ENCODE results near the gene PTPRG. TPM values are rescaled to one million over a fixed set of nuclear protein-coding genes. Genes with fewer than 3 reads are reported as not detected.
A peak's percentile ranks its signal among the peaks of the same experiment; 100 is the strongest.

Gene PTPRG
- total and polyA plus RNA-seq, 2 donors: 3.9 to 4.1 TPM

DNA sequence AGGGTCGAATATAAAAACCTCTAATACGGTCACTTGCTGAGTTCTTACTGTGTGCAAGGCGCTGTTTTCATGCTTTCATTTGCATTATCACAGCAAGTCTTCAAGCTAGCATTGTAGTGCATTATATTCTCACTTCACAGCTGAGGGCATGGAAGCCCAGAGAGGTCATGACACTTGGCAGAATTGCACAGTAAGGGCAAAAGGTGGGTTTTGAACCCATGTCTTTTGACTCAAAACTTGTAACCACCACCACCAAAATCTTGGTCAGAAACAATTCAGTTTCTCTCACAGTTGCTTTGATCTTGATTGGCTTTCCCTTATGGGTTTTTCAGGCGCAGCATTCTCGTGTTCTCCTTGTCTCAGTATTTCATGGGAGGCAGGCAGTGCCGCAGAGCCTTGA is 371.1 kb downstream of the PTPRG start:
- Histone ChIP-seq H3K4me1 (ENCODE audit: control insufficient read depth in 2 of 2, insufficient read depth in 2 of 2, low read length in 2 of 2) (peaks cover 0 to 4% of the 10 kb centered on the region in 2 donors), H3K9me3 (ENCODE audit: control insufficient read depth in 2 of 2, insufficient read depth in 1 of 2, low read length in 1 of 2) (no peaks in the 10 kb centered on the region), H3K4me3 (ENCODE audit: low read length in 2 of 2) (no peak overlapping the region), H3K36me3 (ENCODE audit: control insufficient read depth in 2 of 2, insufficient read depth in 2 of 2, low read length in 1 of 2) (no peaks in the 10 kb centered on the region), H3K27ac (ENCODE audit: low read depth in 1 of 2, low read length in 1 of 2) (no peak overlapping the region), H3K27me3 (ENCODE audit: control insufficient read depth in 2 of 2, insufficient read depth in 1 of 2, low read length in 1 of 2) (no peaks in the 10 kb centered on the region)
- no peak for DNase-seq (ENCODE audit: low read depth in 6 of 9, low spot score in 9 of 9)
- WGBS: 95% methylated on average over 6 of the region's 6 CpGs

- WGBS: 92% methylated on average over 5 of the region's 5 CpGs
These were observed 372.6 kb downstream of the PTPRG start for GRCh38 chr3:61933798-61934504.

GRCh38 chr3:61934505-61934871 is 373.1 kb downstream of the PTPRG start:
- 93% methylated on average over 1 of the region's 1 CpG for WGBS
- Histone ChIP-seq H3K9me3 (ENCODE audit: control insufficient read depth in 2 of 2, insufficient read depth in 1 of 2, low read length in 1 of 2) (no peaks in the 10 kb centered on the region), H3K27ac (ENCODE audit: low read depth in 1 of 2, low read length in 1 of 2) (no peak overlapping the region), H3K4me3 (ENCODE audit: low read length in 2 of 2) (no peak overlapping the region), H3K27me3 (ENCODE audit: control insufficient read depth in 2 of 2, insufficient read depth in 1 of 2, low read length in 1 of 2) (no peaks in the 10 kb centered on the region), H3K4me1 (ENCODE audit: control insufficient read depth in 2 of 2, insufficient read depth in 2 of 2, low read length in 2 of 2) (no peaks in the 10 kb centered on the region), H3K36me3 (ENCODE audit: control insufficient read depth in 2 of 2, insufficient read depth in 2 of 2, low read length in 1 of 2) (no peaks in the 10 kb centered on the region)
- DNase-seq (ENCODE audit: low read depth in 6 of 9, low spot score in 9 of 9): no peak

More at GRCh38 chr3:61933798-61934504, 372.6 kb downstream of the PTPRG start:
- H3K9me3 ChIP-seq (ENCODE audit: control insufficient read depth in 2 of 2, insufficient read depth in 1 of 2, low read length in 1 of 2): no peaks in the 10 kb centered on the region
- H3K36me3 ChIP-seq (ENCODE audit: control insufficient read depth in 2 of 2, insufficient read depth in 2 of 2, low read length in 1 of 2): no peaks in the 10 kb centered on the region
- DNase-seq (ENCODE audit: low read depth in 6 of 9, low spot score in 9 of 9): no peak
- no peak overlapping the region for H3K4me3 ChIP-seq (ENCODE audit: low read length in 2 of 2)
- H3K27ac ChIP-seq (ENCODE audit: low read depth in 1 of 2, low read length in 1 of 2): no peak overlapping the region
- no peaks in the 10 kb centered on the region for H3K27me3 ChIP-seq (ENCODE audit: control insufficient read depth in 2 of 2, insufficient read depth in 1 of 2, low read length in 1 of 2)
- H3K4me1 ChIP-seq (ENCODE audit: control insufficient read depth in 2 of 2, insufficient read depth in 2 of 2, low read length in 2 of 2): no peaks in the 10 kb centered on the region

DNA sequence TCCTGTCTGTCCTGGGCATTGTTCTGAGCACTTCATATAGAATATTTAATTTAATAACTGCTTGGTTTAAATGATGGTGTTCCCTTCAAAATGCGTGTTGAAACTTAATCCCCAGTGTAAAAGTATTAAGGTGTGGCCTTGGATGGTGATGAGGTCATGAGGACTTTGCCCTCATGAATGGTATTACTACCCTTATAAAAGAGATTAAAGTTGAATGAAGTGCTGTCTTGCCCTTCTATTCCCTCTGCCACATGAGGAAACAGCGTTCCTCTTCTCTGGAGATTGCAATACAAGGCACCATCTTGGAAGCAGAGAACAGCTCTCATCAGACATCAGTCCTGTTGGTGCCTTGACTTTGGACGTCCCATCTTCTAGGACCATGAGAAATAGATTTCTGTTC is 374.4 kb downstream of the PTPRG start:
- DNase-seq (ENCODE audit: low read depth in 6 of 9, low spot score in 9 of 9): no peak
- Histone ChIP-seq H3K27ac (ENCODE audit: low read depth in 1 of 2, low read length in 1 of 2) (no peak overlapping the region), H3K36me3 (ENCODE audit: control insufficient read depth in 2 of 2, insufficient read depth in 2 of 2, low read length in 1 of 2) (no peaks in the 10 kb centered on the region), H3K4me3 (ENCODE audit: low read length in 2 of 2) (no peak overlapping the region), H3K9me3 (ENCODE audit: control insufficient read depth in 2 of 2, insufficient read depth in 1 of 2, low read length in 1 of 2) (no peaks in the 10 kb centered on the region), H3K27me3 (ENCODE audit: control insufficient read depth in 2 of 2, insufficient read depth in 1 of 2, low read length in 1 of 2) (no peaks in the 10 kb centered on the region), H3K4me1 (ENCODE audit: control insufficient read depth in 2 of 2, insufficient read depth in 2 of 2, low read length in 2 of 2) (no peaks in the 10 kb centered on the region)
- 92% methylated on average over 3 of the region's 3 CpGs for WGBS

DNA sequence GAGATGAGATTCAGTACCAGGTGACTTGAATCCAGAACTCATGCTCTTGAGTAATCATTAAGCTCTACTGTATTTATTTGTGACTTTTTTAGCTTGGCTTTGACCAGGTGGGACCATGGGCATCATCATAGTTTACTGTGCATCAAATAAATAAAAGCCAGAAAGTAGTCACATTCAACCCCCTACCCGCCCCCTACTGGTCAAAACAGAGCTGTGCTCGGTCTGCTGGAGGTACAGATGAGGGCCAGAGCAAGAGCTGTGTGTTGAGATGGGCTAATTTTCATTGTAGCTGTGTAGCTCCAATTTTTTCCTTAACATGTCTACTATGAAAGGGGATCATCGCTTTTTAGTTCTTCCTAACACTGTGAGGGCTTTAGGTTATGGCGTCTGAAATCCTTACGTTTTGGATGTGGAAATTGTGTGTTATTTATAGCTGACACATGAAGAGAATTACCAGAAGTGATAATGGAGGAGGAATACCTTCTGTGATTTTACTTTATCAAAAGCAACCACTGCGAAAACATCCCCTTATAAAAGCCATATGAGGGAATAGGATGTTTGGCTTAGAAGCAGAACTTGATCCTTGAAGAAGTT is 375.1 kb downstream of the PTPRG start:
- H3K4me1 ChIP-seq (ENCODE audit: control insufficient read depth in 2 of 2, insufficient read depth in 2 of 2, low read length in 2 of 2): no peaks in the 10 kb centered on the region
- 70% methylated on average over 6 of the region's 6 CpGs for WGBS
- no peak overlapping the region for H3K27ac ChIP-seq (ENCODE audit: low read depth in 1 of 2, low read length in 1 of 2)
- H3K27me3 ChIP-seq (ENCODE audit: control insufficient read depth in 2 of 2, insufficient read depth in 1 of 2, low read length in 1 of 2): no peaks in the 10 kb centered on the region
- no peak overlapping the region for H3K4me3 ChIP-seq (ENCODE audit: low read length in 2 of 2)
- DNase-seq (ENCODE audit: low read depth in 6 of 9, low spot score in 9 of 9): peak in 3 of 9 donors; percentile 6 to 24 (median 10)
- H3K9me3 ChIP-seq (ENCODE audit: control insufficient read depth in 2 of 2, insufficient read depth in 1 of 2, low read length in 1 of 2): no peaks in the 10 kb centered on the region
- no peaks in the 10 kb centered on the region for H3K36me3 ChIP-seq (ENCODE audit: control insufficient read depth in 2 of 2, insufficient read depth in 2 of 2, low read length in 1 of 2)

DNA sequence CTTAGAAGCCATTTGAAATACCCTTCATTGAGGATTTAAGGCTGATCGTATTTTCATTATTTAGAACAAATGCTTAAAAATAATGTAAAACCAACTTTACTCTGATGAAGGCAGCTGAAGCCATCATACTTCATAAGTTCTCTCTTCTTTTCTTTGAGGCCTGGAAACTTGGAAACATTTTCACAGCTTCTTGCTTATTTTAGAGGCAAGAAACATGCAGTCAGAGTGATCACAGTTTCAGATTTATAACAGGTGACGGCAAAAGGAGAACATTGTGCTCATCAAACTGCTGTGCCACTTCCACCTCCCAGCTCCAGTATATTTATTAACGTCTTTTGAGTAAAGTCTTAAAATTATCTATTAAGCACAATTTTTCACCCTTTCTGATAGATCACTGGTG is 376.1 kb downstream of the PTPRG start:
- WGBS: 93% methylated on average over 3 of the region's 3 CpGs
- Histone ChIP-seq H3K36me3 (ENCODE audit: control insufficient read depth in 2 of 2, insufficient read depth in 2 of 2, low read length in 1 of 2) (no peaks in the 10 kb centered on the region), H3K27me3 (ENCODE audit: control insufficient read depth in 2 of 2, insufficient read depth in 1 of 2, low read length in 1 of 2) (no peaks in the 10 kb centered on the region), H3K4me3 (ENCODE audit: low read length in 2 of 2) (no peak overlapping the region), H3K4me1 (ENCODE audit: control insufficient read depth in 2 of 2, insufficient read depth in 2 of 2, low read length in 2 of 2) (no peaks in the 10 kb centered on the region), H3K27ac (ENCODE audit: low read depth in 1 of 2, low read length in 1 of 2) (no peak overlapping the region), H3K9me3 (ENCODE audit: control insufficient read depth in 2 of 2, insufficient read depth in 1 of 2, low read length in 1 of 2) (peaks cover 0 to 4% of the 10 kb centered on the region in 2 donors)
- DNase-seq (ENCODE audit: low read depth in 6 of 9, low spot score in 9 of 9): no peak

DNA sequence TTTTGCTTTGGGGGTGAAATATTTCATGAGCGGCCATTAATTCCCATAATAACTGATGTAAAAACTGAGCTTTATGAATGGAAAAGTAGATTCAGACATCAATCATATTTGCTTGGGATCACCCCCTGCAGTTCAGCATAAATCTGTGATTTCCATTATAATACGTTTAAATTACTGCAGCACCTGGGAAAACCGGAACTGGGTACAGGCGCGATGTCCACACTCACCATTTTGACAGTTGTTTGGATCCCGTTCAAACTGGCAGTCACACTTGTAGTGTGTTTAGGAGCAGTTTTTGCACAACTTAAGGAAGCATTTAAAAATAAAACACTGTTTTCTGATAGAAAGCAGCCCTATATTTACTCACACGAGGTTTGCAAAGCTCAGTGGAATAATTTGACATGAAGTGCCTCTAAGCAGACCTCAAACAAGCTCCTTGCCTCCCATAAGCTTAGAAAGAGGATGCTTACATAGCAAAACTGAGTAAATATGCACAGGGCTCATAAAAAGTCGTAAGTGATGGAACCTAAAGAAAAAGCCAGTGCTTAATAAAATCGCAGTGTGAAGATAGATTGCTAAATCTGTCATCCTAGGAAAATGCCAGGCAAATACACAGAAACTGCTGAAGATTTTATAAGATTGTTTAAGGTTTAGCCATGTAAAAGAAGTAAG is 377.6 kb downstream of the PTPRG start:
- no peak for DNase-seq (ENCODE audit: low read depth in 6 of 9, low spot score in 9 of 9)
- H3K9me3 ChIP-seq (ENCODE audit: control insufficient read depth in 2 of 2, insufficient read depth in 1 of 2, low read length in 1 of 2): peaks cover 0 to 4% of the 10 kb centered on the region in 2 donors
- no peaks in the 10 kb centered on the region for H3K4me1 ChIP-seq (ENCODE audit: control insufficient read depth in 2 of 2, insufficient read depth in 2 of 2, low read length in 2 of 2)
- H3K27ac ChIP-seq (ENCODE audit: low read depth in 1 of 2, low read length in 1 of 2): no peak overlapping the region
- 93% methylated on average over 9 of the region's 9 CpGs for WGBS
- H3K27me3 ChIP-seq (ENCODE audit: control insufficient read depth in 2 of 2, insufficient read depth in 1 of 2, low read length in 1 of 2): no peaks in the 10 kb centered on the region
- H3K36me3 ChIP-seq (ENCODE audit: control insufficient read depth in 2 of 2, insufficient read depth in 2 of 2, low read length in 1 of 2): no peaks in the 10 kb centered on the region
- no peak overlapping the region for H3K4me3 ChIP-seq (ENCODE audit: low read length in 2 of 2)

DNA sequence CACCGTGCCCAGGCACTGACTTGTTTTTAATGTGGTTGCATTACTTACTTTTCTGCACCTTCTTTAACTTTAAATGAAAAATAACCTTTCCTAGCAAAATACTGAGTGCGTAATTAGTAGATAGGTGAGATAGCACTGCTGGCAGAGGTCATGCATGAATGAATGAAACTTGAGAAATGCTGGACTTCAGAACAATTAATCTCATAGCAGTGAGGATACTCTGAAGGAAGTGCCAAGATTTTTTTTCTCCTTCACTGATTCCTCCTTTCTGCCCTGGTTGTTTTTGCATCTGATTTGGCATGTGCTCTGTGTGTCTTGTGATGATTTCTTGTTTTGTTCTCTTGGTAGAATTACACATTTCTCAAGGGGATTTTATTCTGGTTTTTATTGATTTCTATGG is 378.9 kb downstream of the PTPRG start:
- DNase-seq (ENCODE audit: low read depth in 6 of 9, low spot score in 9 of 9): peak in 1 of 9 donors; percentile 3
- WGBS: 92% methylated on average over 2 of the region's 2 CpGs
- Histone ChIP-seq H3K4me1 (ENCODE audit: control insufficient read depth in 2 of 2, insufficient read depth in 2 of 2, low read length in 2 of 2) (no peaks in the 10 kb centered on the region), H3K36me3 (ENCODE audit: control insufficient read depth in 2 of 2, insufficient read depth in 2 of 2, low read length in 1 of 2) (no peaks in the 10 kb centered on the region), H3K4me3 (ENCODE audit: low read length in 2 of 2) (no peak overlapping the region), H3K27me3 (ENCODE audit: control insufficient read depth in 2 of 2, insufficient read depth in 1 of 2, low read length in 1 of 2) (no peaks in the 10 kb centered on the region), H3K9me3 (ENCODE audit: control insufficient read depth in 2 of 2, insufficient read depth in 1 of 2, low read length in 1 of 2) (peaks cover 0 to 4% of the 10 kb centered on the region in 2 donors), H3K27ac (ENCODE audit: low read depth in 1 of 2, low read length in 1 of 2) (no peak overlapping the region)

DNA sequence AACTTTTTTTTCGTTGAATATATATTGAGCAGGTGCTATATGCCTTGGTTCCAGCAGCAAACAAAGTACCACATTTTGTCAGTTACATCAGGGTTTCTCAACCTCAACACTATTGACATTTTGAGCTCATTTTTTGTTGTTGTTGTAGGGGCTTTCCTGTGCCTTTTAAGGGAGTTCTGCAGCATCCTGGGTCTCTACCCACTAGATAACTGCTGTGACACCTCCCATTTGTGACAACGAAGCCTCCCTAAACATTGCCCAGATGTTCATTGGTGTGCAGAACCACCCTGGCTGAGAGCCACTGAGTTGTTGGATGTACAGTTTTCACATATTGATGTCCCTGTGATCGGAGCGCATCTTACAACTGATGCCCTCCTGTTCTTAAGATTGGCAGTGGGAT is 382.6 kb downstream of the PTPRG start:
- WGBS: 94% methylated on average over 4 of the region's 4 CpGs
- Histone ChIP-seq H3K4me1 (ENCODE audit: control insufficient read depth in 2 of 2, insufficient read depth in 2 of 2, low read length in 2 of 2) (no peaks in the 10 kb centered on the region), H3K4me3 (ENCODE audit: low read length in 2 of 2) (no peak overlapping the region), H3K36me3 (ENCODE audit: control insufficient read depth in 2 of 2, insufficient read depth in 2 of 2, low read length in 1 of 2) (no peaks in the 10 kb centered on the region), H3K27ac (ENCODE audit: low read depth in 1 of 2, low read length in 1 of 2) (no peak overlapping the region), H3K27me3 (ENCODE audit: control insufficient read depth in 2 of 2, insufficient read depth in 1 of 2, low read length in 1 of 2) (no peaks in the 10 kb centered on the region), H3K9me3 (ENCODE audit: control insufficient read depth in 2 of 2, insufficient read depth in 1 of 2, low read length in 1 of 2) (peaks cover 0 to 4% of the 10 kb centered on the region in 2 donors)
- DNase-seq (ENCODE audit: low read depth in 6 of 9, low spot score in 9 of 9): no peak
